Fibroblast of lung (primary cell): ENCODE measurements around the gene LECT2. TPM values are rescaled to one million over a fixed set of nuclear protein-coding genes. Genes with fewer than 3 reads are reported as not detected.

Experiments used
- DNase-seq, 2 donors: peaks; one replicate each; pipeline versions ENCODE4 v3.0.0 to v3.0.0-alpha.2; 2010; ENCODE audit warnings: low read depth in 2 of 2
- H2AFZ ChIP-seq: 2 replicates; pipeline ENCODE4 v1.5.1; 2012; ENCODE audit warnings: low read length, control low read depth, inconsistent platforms
- H3K27ac ChIP-seq: 2 replicates; pipeline ENCODE4 v1.5.1; 2011; ENCODE audit warnings: low read length, control low read depth; ENCODE audit not compliant: insufficient read depth
- H3K27me3 ChIP-seq: 2 replicates; pipeline ENCODE4 v1.5.1; 2011; ENCODE audit warnings: mild to moderate bottlenecking, low read length; ENCODE audit not compliant: control insufficient read depth, insufficient read depth
- H3K36me3 ChIP-seq: 2 replicates; pipeline ENCODE4 v1.5.1; 2011; ENCODE audit warnings: low read length; ENCODE audit not compliant: control insufficient read depth, insufficient read depth
- H3K4me1 ChIP-seq: 2 replicates; pipeline ENCODE4 v1.5.1; 2011; ENCODE audit warnings: low read length; ENCODE audit not compliant: control insufficient read depth, insufficient read depth; ENCODE audit errors: extremely low read depth
- H3K4me2 ChIP-seq: 2 replicates; pipeline ENCODE4 v1.5.1; 2011; ENCODE audit warnings: low read length, control low read depth; ENCODE audit not compliant: insufficient read depth; ENCODE audit errors: extremely low read depth
- H3K4me3 ChIP-seq, 4 experiments: fragments of 200-600 bp in 1 of 4; sonication (generic) in 1 of 4; replicated peaks in 1 of 4; 2 replicates each; pipeline ENCODE4 v1.5.1; 2011 to 2016; ENCODE audit warnings: low read length in 4 of 4, low read depth in 3 of 4, mild to moderate bottlenecking in 3 of 4, control low read depth in 2 of 4, inconsistent platforms in 1 of 4, mixed read lengths in 1 of 4; ENCODE audit not compliant: insufficient read depth in 1 of 4; ENCODE audit errors: control extremely low read depth in 1 of 4
- H3K79me2 ChIP-seq: 2 replicates; pipeline ENCODE4 v1.5.1; 2012; ENCODE audit warnings: mild to moderate bottlenecking, low read length, inconsistent platforms; ENCODE audit not compliant: control insufficient read depth, insufficient read depth
- H3K9ac ChIP-seq: 2 replicates; pipeline ENCODE4 v1.5.1; 2011; ENCODE audit warnings: mild to moderate bottlenecking, low read length, control low read depth; ENCODE audit not compliant: insufficient read depth
- H3K9me3 ChIP-seq: 2 replicates; pipeline ENCODE4 v1.5.1; 2012; ENCODE audit warnings: low read depth, low read length; ENCODE audit not compliant: control insufficient read depth, insufficient read depth
- H4K20me1 ChIP-seq: 2 replicates; pipeline ENCODE4 v1.5.1; 2011; ENCODE audit warnings: low read length; ENCODE audit not compliant: control insufficient read depth, insufficient read depth; ENCODE audit errors: extremely low read depth
- CTCF ChIP-seq, 2 donors: IDR thresholded peaks in 1 of 2; conservative IDR thresholded peaks in 1 of 2; 1 replicate in 1 of 2; 2 replicates in 1 of 2; pipeline ENCODE4 v1.5.1; 2011 to 2012; ENCODE audit warnings: low read length in 2 of 2, control low read depth in 1 of 2, inconsistent platforms in 1 of 2, low read depth in 1 of 2, mild to moderate bottlenecking in 1 of 2
- EZH2 ChIP-seq: IDR thresholded peaks from 2 replicates; pipeline ENCODE4 v1.5.1; 2012; ENCODE audit warnings: low read length, control low read depth, mild to moderate bottlenecking; ENCODE audit errors: missing control alignments
- polyA plus RNA-seq, 2 donors: library from polyadenylated mRNA; depleted of rRNA in 1 of 2; stranded (reverse) in 1 of 2; unstranded in 1 of 2; fragments of >200 nt; gene quantifications; 2 replicates each; pipeline ENCODE4 v1.2.1, GENCODE V29; 2011 to 2012; ENCODE audit warnings: missing spikeins in 1 of 2
- total RNA-seq: library from RNA; depleted of rRNA; stranded (reverse); fragments of >200 nt; gene quantifications from 2 replicates; pipeline ENCODE4 v1.2.1, GENCODE V29; 2014

LECT2 gene
- total and polyA plus RNA-seq, 2 donors (not counting 1 experiment from before 2014, with no cell fraction given), result not detected

- no peaks in the 10 kb centered on the region for H3K79me2 ChIP-seq
- TF ChIP-seq CTCF (conservative IDR thresholded peaks at IDR 0.05 in 1 of 2, IDR thresholded peaks at IDR 0.05 in 1 of 2; ENCODE audit: low read depth in 1 of 2, low read length in 2 of 2) (no peak), EZH2 (no peak)
- H3K27ac ChIP-seq, result no peak overlapping the region
- peaks cover under 1% of the 10 kb centered on the region for H3K4me1 ChIP-seq
- no peak overlapping the region for H2AFZ ChIP-seq
- DNase-seq, result no peak
- H3K9ac ChIP-seq, result no peak overlapping the region
- H3K4me3 ChIP-seq, result no peak overlapping the region
- H3K4me2 ChIP-seq, result no peak overlapping the region
- H3K36me3 ChIP-seq, result no peaks in the 10 kb centered on the region
- no peaks in the 10 kb centered on the region for H3K27me3 ChIP-seq
- H3K9me3 ChIP-seq, result no peaks in the 10 kb centered on the region
- no peaks in the 10 kb centered on the region for H4K20me1 ChIP-seq
Measured at GRCh38 chr5:135955525-135955924, 742 bp upstream of the LECT2 start.

GRCh38 chr5:135953850-135954249 lies 933 bp downstream of the LECT2 start:
- no peak for TF ChIP-seq EZH2
- no peak for TF ChIP-seq CTCF (conservative IDR thresholded peaks at IDR 0.05 in 1 of 2, IDR thresholded peaks at IDR 0.05 in 1 of 2; ENCODE audit: low read depth in 1 of 2, low read length in 2 of 2)
- Histone ChIP-seq H3K9me3 (no peaks in the 10 kb centered on the region), H3K9ac (no peak overlapping the region), H3K27ac (no peak overlapping the region), H2AFZ (no peak overlapping the region), H3K4me3 (no peak overlapping the region), H3K4me1 (peaks cover 3% of the 10 kb centered on the region), H3K36me3 (no peaks in the 10 kb centered on the region), H4K20me1 (no peaks in the 10 kb centered on the region), H3K4me2 (no peak overlapping the region), H3K79me2 (no peaks in the 10 kb centered on the region), H3K27me3 (no peaks in the 10 kb centered on the region)
- no peak for DNase-seq

- Histone ChIP-seq H2AFZ (no peak overlapping the region), H3K9ac (no peak overlapping the region), H4K20me1 (no peaks in the 10 kb centered on the region), H3K27me3 (no peaks in the 10 kb centered on the region), H3K4me3 (no peak overlapping the region), H3K4me1 (peaks cover 3% of the 10 kb centered on the region), H3K9me3 (no peaks in the 10 kb centered on the region), H3K36me3 (no peaks in the 10 kb centered on the region), H3K4me2 (no peak overlapping the region), H3K27ac (no peak overlapping the region), H3K79me2 (no peaks in the 10 kb centered on the region)
- TF ChIP-seq CTCF (conservative IDR thresholded peaks at IDR 0.05 in 1 of 2, IDR thresholded peaks at IDR 0.05 in 1 of 2; ENCODE audit: low read depth in 1 of 2, low read length in 2 of 2) (no peak), EZH2 (no peak)
- DNase-seq, result no peak
Measured at GRCh38 chr5:135952683-135953082, 2.1 kb downstream of the LECT2 start.
